Embryonic facial prominence (tissue), 1 donor: Measurements from ENCODE around the gene RCC2.

Source experiments
- DNase-seq: peaks from one replicate; pipeline ENCODE4 v3.0.0-alpha.2; 2016; ENCODE audit errors: extremely low spot score

The RCC2 gene

GRCh38 chr1:17442841-17443240 is 3.4 kb upstream of the RCC2 start:
- no peak for DNase-seq

- DNase-seq, result no peak
These were observed 2.5 kb upstream of the RCC2 start for GRCh38 chr1:17441993-17442357.

DNA sequence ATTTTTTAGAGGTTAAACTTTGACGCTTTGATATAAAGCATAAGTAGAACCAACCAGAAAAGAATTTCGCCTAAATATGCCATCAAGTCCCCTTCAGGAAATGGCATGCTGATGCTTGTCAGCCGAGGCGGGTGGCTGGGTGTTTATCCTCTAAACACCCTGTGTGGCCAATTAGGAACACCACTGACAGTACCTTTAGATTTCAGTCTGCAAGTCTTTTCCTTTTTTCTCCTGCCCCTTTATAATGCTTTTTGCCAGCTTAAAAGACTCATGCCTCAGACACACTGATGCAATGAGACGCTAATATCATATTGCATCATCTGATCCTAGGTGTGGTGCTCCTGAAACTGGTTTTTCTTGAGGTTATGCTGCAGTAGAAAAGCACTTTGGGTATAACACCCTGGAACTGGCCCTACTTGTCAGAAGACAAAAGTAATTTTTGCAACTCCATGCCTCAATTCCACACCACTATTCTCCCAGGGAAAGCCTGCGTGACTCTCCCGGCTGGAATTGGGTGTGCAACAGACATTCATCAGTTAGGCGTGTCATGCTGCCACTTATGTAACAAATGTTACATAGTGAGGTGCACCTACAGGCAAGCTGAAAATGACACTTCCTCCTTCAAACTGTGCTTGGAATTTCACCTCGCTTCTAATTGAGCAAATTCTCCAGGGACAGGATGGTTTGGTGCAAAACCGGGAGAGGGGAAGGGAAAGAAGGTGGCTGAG is 2.0 kb upstream of the RCC2 start:
- peak; percentile 18 for DNase-seq

DNA sequence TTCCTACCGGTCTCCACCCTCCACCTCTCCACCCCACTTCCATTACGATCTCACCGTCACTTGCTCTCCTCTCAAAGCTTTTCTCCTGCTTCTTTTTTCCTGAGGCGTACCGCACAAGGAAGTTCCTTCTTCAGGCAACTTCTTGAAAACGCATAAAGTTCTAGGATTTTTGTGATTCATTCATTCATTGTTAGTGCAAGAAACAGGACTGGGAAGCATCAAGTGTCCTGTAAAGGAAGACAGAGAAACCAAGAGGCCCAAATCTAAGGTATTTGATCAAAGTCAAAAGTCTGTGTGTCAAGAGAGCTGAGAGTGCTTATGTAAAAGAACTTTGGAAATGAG is 1.3 kb upstream of the RCC2 start:
- DNase-seq, result no peak

- no peak for DNase-seq
These were observed 773 bp upstream of the RCC2 start for GRCh38 chr1:17440074-17440826.

DNA sequence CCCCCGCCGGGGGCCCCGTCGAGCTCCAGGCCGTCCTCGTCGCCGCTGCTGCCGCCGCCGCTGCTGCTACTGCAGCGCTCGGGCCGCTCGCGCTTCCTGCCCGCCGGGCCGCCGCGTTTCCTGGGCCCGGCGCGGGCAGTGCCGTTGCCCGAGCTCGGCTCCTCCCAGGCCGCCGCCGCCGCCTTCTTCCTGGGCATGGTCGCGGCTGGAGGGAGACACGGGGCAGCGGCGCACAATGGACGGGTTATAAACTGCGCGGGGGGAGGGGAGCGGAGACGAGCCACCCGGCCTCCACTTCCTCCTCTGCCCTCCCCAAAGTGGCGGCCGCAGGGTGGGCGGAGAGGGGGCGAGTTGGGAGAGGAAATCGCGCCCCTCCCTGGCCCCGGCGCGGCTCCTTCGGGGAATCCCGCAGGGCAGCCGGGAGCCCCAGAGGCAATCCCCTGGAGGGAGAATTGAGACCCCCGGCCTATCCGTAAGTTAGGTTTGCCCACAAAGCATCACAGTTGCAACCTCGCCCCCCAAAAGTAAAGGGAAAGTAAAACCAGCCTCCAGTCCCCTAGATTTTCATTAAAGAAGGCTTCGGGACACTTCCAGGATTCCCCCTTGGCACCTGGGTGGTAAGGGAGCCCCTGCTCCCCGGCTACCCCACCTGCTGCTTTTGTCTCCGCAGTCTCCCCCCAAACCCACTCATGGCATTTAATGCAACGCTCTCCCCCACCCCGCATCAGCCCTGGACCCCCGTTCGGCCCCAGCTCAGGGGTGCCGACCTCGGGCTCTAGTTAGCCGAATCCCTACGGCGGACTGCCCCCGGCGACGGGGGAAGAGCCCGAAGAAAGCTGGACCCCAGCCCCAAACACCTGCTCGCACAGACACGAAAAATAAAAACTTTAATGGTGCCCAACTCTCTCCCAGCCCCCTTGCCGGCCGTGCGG is 893 bp downstream of the RCC2 start:
- DNase-seq, result peak; percentile 16

GRCh38 chr1:17437580-17438317 is 1.7 kb downstream of the RCC2 start:
- no peak for DNase-seq

GRCh38 chr1:17437260-17437579 is 2.3 kb downstream of the RCC2 start:
- no peak for DNase-seq

GRCh38 chr1:17436380-17437174 is 2.9 kb downstream of the RCC2 start:
- no peak for DNase-seq

GRCh38 chr1:17434601-17435000 is 4.9 kb downstream of the RCC2 start:
- DNase-seq, result no peak

- DNase-seq, result no peak
These were observed 5.5 kb downstream of the RCC2 start for GRCh38 chr1:17434016-17434415.

GRCh38 chr1:17433261-17433660 is 6.2 kb downstream of the RCC2 start:
- no peak for DNase-seq

GRCh38 chr1:17432412-17432811 is 7.1 kb downstream of the RCC2 start:
- no peak for DNase-seq

DNA sequence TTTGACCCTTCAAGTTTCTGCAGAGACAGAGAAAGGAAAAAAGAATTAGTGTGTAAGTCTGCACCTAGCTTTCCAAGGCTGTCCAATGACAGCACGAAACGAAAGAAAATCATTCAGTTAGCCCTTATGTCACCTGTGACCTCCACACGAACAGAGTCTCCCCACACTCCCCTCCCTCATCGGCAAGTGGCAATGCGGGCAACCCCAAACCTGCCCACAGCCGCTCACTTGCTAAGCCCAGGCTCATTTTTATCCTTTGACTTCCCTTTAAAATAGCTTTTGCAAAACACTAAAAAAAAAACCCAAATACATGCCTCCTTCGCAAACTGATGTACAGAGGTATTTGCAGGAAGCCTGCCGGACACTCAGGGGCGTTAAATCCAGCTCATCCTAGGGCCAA is 10.3 kb downstream of the RCC2 start:
- DNase-seq, result no peak

- DNase-seq, result no peak
These were observed 11.5 kb downstream of the RCC2 start for GRCh38 chr1:17427696-17428660.

GRCh38 chr1:17425806-17426600 is 13.5 kb downstream of the RCC2 start:
- no peak for DNase-seq

DNA sequence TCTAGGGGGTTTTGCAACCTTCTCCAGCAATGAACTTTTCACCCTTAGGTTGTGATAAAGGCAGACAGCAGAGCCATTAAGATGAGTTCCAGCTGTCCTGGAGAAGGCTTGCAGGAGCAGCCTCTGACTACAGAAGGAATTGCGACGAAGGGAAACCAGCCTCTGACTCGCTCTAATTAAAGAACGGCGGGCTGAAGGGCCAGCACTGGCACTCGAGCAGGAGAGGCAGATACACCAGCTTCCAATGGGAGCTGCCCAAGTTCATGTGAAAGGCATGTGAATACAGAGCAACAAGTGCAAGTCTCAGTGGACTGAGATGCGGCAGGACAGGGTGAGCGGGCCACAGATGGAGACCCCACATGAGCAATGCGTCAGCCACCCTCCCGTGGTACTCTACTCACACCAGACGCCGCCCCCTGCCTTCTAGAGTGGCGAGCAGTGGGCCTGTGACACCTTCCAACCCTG is 15.7 kb downstream of the RCC2 start:
- no peak for DNase-seq

- no peak for DNase-seq
These were observed 17.0 kb downstream of the RCC2 start for GRCh38 chr1:17422461-17422860.

- no peak for DNase-seq
These were observed 19.0 kb downstream of the RCC2 start for GRCh38 chr1:17420391-17420918.
